Measurements from ENCODE around the gene ZNF729. TPM values are rescaled to one million over a fixed set of nuclear protein-coding genes. Genes with fewer than 3 reads are reported as not detected.
A peak's percentile ranks its signal among the peaks of the same experiment; 100 is the strongest.
"Not testable (repeated sequence)": the region's sequence is repeated elsewhere in the genome, so short reads cannot be mapped to it uniquely, and the experiment has no call there.

ZNF729 gene
- total RNA-seq: not detected

GRCh38 chr19:22286151-22286810, at the start of gene ZNF729:
TSS of gene ZNF729 (plus strand) at chr19:22286441. CDS start at chr19:22286526, 85 bp downstream.
- DNase-seq (ENCODE audit: low spot score): no peak

GRCh38 chr19:22256856-22257255, 29.4 kb upstream of the ZNF729 start:
- no peak for DNase-seq (ENCODE audit: low spot score)

- no peak for DNase-seq (ENCODE audit: low spot score)
Observed at GRCh38 chr19:22257381-22257780, 28.9 kb upstream of the ZNF729 start.

- DNase-seq (ENCODE audit: low spot score): no peak
Observed at GRCh38 chr19:22257916-22258315, 28.3 kb upstream of the ZNF729 start.

- DNase-seq (ENCODE audit: low spot score): no peak
Observed at GRCh38 chr19:22260499-22260898, 25.7 kb upstream of the ZNF729 start.

GRCh38 chr19:22261596-22261995, 24.6 kb upstream of the ZNF729 start:
- DNase-seq (ENCODE audit: low spot score): no peak

- DNase-seq (ENCODE audit: low spot score): no peak
Observed at GRCh38 chr19:22263121-22263520, 23.1 kb upstream of the ZNF729 start.

GRCh38 chr19:22321554-22321953, 35.3 kb downstream of the ZNF729 start:
- not testable (repeated sequence) for DNase-seq (ENCODE audit: low spot score)

GRCh38 chr19:22326219-22326618, 40.0 kb downstream of the ZNF729 start:
- DNase-seq (ENCODE audit: low spot score): peak; percentile 0

GRCh38 chr19:22327321-22327720, 41.1 kb downstream of the ZNF729 start:
- DNase-seq (ENCODE audit: low spot score): peak; percentile 14

- DNase-seq (ENCODE audit: low spot score): no peak
Observed at GRCh38 chr19:22331521-22331920, 45.3 kb downstream of the ZNF729 start.

GRCh38 chr19:22332924-22333323, 46.7 kb downstream of the ZNF729 start:
- DNase-seq (ENCODE audit: low spot score): no peak

GRCh38 chr19:22335716-22336115, 49.5 kb downstream of the ZNF729 start:
- DNase-seq (ENCODE audit: low spot score): peak; percentile 9

- DNase-seq (ENCODE audit: low spot score): no peak
Observed at GRCh38 chr19:22354665-22355064, 68.4 kb downstream of the ZNF729 start.

Other genes starting within 250 kb of the ZNF729 start
- 6.7 TPM for gene ZNF257, start 234.0 kb upstream of the ZNF729 start, total RNA-seq
- 4.6 TPM for gene ZNF676, start 89.5 kb upstream of the ZNF729 start, total RNA-seq
- gene ZNF98, start 135.9 kb downstream of the ZNF729 start, total RNA-seq: 1.1 TPM

Measured in ureter (tissue), 1 donor.